MM.1S (cell line): ENCODE data around the gene PLCB2.

Experiments
- DNase-seq: peaks from one replicate; pipeline ENCODE4 v3.0.0-alpha.2; 2015
- H2AFZ ChIP-seq: fragments of 300-600 bp; sonication (generic); 2 replicates; pipeline ENCODE4 v1.6.0; 2016; ENCODE audit warnings: antibody characterized with exemption, low read length
- H3F3A ChIP-seq: fragments of 300-600 bp; sonication (generic); 2 replicates; pipeline ENCODE4 v1.6.1; 2016; ENCODE audit warnings: mild to moderate bottlenecking, antibody characterized with exemption, low read length, moderate library complexity, mixed read lengths; ENCODE audit not compliant: insufficient read depth
- H3K27ac ChIP-seq: fragments of 300-600 bp; sonication (generic); 2 replicates; pipeline ENCODE4 v1.5.1; 2016; ENCODE audit warnings: mild to moderate bottlenecking, low read length
- H3K27me3 ChIP-seq: fragments of 300-600 bp; sonication (generic); replicated peaks from 2 replicates; pipeline ENCODE4 v1.6.0; 2016; ENCODE audit warnings: low read length; ENCODE audit not compliant: insufficient read depth
- H3K36me3 ChIP-seq: fragments of 300-600 bp; sonication (generic); replicated peaks from 2 replicates; pipeline ENCODE4 v1.6.1; 2016; ENCODE audit warnings: mild to moderate bottlenecking, low read length, mixed read lengths; ENCODE audit not compliant: insufficient read depth
- H3K4me1 ChIP-seq: fragments of 300-600 bp; sonication (generic); 2 replicates; pipeline ENCODE4 v1.6.1; 2016; ENCODE audit warnings: low read length, mixed read lengths
- H3K4me2 ChIP-seq: fragments of 300-600 bp; sonication (generic); 2 replicates; pipeline ENCODE4 v1.6.0; 2016; ENCODE audit warnings: low read depth, low read length
- H3K4me3 ChIP-seq: fragments of 300-600 bp; sonication (generic); 2 replicates; pipeline ENCODE4 v1.5.1; 2016; ENCODE audit warnings: low read length, mixed read lengths
- H3K79me2 ChIP-seq: fragments of 300-600 bp; sonication (generic); 2 replicates; pipeline ENCODE4 v1.6.1; 2016; ENCODE audit warnings: mixed run types, low read length, mixed read lengths
- H3K9ac ChIP-seq: fragments of 300-600 bp; sonication (generic); 2 replicates; pipeline ENCODE4 v1.6.1; 2016; ENCODE audit warnings: low read length, mixed read lengths
- H3K9me2 ChIP-seq: fragments of 300-600 bp; sonication (generic); replicated peaks from 2 replicates; pipeline ENCODE4 v1.6.1; 2016; ENCODE audit warnings: mild to moderate bottlenecking, low read length, mixed read lengths; ENCODE audit not compliant: insufficient read depth
- H3K9me3 ChIP-seq: fragments of 300-600 bp; sonication (generic); replicated peaks from 2 replicates; pipeline ENCODE4 v1.6.1; 2016; ENCODE audit warnings: mild to moderate bottlenecking, low read length, mixed read lengths; ENCODE audit not compliant: insufficient read depth
- H4K20me1 ChIP-seq: fragments of 300-600 bp; sonication (generic); 2 replicates; pipeline ENCODE4 v1.6.1; 2016; ENCODE audit warnings: mild to moderate bottlenecking, low read length, moderate library complexity, mixed read lengths; ENCODE audit not compliant: insufficient read depth
- CTCF ChIP-seq: fragments of 300-600 bp; sonication (generic); IDR thresholded peaks from 2 replicates; pipeline ENCODE4 v1.5.1; 2016; ENCODE audit warnings: antibody characterized with exemption, low read length, mixed read lengths
- EZH2 ChIP-seq: fragments of 300-600 bp; sonication (generic); optimal IDR thresholded peaks from 2 replicates; pipeline ENCODE3; 2017; ENCODE audit warnings: low read depth, mild to moderate bottlenecking, antibody characterized with exemption, low read length, mixed read lengths
- EZH2phosphoT487 ChIP-seq: fragments of 300-600 bp; sonication (generic); IDR thresholded peaks from 2 replicates; pipeline ENCODE4 v1.6.1; 2018; ENCODE audit warnings: antibody characterized with exemption, low read length

The PLCB2 gene

DNA sequence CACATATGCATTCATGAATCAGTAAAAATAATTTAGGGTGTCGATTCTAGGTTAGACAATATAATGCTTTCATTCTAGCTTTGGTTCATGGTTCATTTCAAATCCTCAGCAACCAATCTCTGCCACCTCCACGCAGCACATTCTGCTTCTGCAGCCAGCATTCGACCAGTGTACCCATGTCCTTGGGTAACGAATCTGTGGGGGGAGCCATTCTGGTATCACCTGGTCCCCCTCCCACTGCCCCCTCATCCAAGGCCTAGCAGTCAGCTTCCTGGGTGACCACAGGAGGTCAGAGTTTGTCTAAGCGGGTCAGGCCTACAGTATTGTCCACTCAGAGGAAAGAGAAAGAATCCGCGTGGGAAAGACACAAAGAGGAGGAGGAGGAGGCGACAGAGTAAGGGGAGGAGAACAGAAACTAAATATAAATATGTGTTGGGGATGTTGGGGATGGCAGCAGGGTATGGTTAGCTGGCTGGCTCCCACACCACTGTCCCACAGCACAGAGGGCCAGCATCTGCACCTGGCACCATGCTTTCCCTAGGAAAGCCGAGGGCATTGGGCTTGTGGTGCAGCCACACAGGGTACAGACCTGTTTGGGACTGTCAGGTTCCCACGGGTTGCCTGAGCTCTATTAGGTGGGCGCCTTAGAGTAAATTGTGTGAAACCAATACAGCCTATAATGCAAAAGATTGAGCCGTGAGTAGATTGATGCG lies 56.8 kb downstream of the PLCB2 start:
- Histone ChIP-seq H4K20me1 (no peaks in the 10 kb centered on the region), H3K9me3 (no peaks in the 10 kb centered on the region), H3F3A (no peaks in the 10 kb centered on the region), H3K79me2 (no peaks in the 10 kb centered on the region), H3K4me3 (no peak overlapping the region), H3K27ac (no peak overlapping the region), H3K36me3 (no peaks in the 10 kb centered on the region), H3K27me3 (peaks cover 15% of the 10 kb centered on the region; the same call in 1 of the 2 replicates), H3K4me2 (no peak overlapping the region), H2AFZ (no peak overlapping the region), H3K9ac (no peak overlapping the region), H3K9me2 (no peaks in the 10 kb centered on the region), H3K4me1 (no peaks in the 10 kb centered on the region)
- TF ChIP-seq EZH2 (no peak), EZH2phosphoT487 (no peak), CTCF (no peak)
- DNase-seq, result no peak

DNA sequence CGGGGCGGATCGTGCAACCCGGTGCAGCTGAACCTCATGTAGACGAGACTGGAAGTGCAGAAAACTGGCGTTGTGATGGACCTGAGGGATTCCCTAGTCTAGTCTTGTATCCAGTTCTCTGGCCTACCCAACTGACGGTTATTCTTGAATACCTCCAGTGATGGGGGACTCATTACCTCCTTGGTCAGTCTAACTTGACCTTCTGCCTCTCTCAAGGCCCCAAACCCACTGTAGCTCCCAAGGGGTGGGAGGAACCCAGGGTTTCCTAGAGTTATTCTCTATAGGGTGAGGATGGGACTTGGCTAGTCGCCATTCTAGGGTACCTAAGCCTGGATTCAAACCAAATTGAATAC lies 57.5 kb downstream of the PLCB2 start:
- Histone ChIP-seq H3K36me3 (no peaks in the 10 kb centered on the region), H3K27ac (no peak overlapping the region), H4K20me1 (no peaks in the 10 kb centered on the region), H3K9me2 (no peaks in the 10 kb centered on the region), H3K79me2 (no peaks in the 10 kb centered on the region), H3F3A (no peaks in the 10 kb centered on the region), H3K9ac (no peak overlapping the region), H3K4me3 (no peak overlapping the region), H3K4me1 (no peaks in the 10 kb centered on the region), H2AFZ (no peak overlapping the region), H3K4me2 (no peak overlapping the region), H3K9me3 (no peaks in the 10 kb centered on the region), H3K27me3 (peaks cover 15% of the 10 kb centered on the region; the same call in 1 of the 2 replicates)
- DNase-seq, result no peak
- TF ChIP-seq CTCF, result no peak
- no peak for TF ChIP-seq EZH2
- no peak for TF ChIP-seq EZH2phosphoT487

GRCh38 chr15:40249477-40250303 lies 58.0 kb downstream of the PLCB2 start:
- Histone ChIP-seq H3K9ac (no peak overlapping the region), H3K9me3 (no peaks in the 10 kb centered on the region), H4K20me1 (no peaks in the 10 kb centered on the region), H3K27ac (no peak overlapping the region), H3F3A (no peaks in the 10 kb centered on the region), H3K79me2 (no peaks in the 10 kb centered on the region), H3K36me3 (no peaks in the 10 kb centered on the region), H3K4me1 (no peaks in the 10 kb centered on the region), H2AFZ (no peak overlapping the region), H3K4me2 (no peak overlapping the region), H3K9me2 (no peaks in the 10 kb centered on the region), H3K27me3 (peaks cover 15% of the 10 kb centered on the region; the same call in 1 of the 2 replicates), H3K4me3 (no peak overlapping the region)
- TF ChIP-seq EZH2 (no peak), EZH2phosphoT487 (no peak), CTCF (no peak)
- DNase-seq, result no peak
